ENCODE results near the gene CHD6.

DNA sequence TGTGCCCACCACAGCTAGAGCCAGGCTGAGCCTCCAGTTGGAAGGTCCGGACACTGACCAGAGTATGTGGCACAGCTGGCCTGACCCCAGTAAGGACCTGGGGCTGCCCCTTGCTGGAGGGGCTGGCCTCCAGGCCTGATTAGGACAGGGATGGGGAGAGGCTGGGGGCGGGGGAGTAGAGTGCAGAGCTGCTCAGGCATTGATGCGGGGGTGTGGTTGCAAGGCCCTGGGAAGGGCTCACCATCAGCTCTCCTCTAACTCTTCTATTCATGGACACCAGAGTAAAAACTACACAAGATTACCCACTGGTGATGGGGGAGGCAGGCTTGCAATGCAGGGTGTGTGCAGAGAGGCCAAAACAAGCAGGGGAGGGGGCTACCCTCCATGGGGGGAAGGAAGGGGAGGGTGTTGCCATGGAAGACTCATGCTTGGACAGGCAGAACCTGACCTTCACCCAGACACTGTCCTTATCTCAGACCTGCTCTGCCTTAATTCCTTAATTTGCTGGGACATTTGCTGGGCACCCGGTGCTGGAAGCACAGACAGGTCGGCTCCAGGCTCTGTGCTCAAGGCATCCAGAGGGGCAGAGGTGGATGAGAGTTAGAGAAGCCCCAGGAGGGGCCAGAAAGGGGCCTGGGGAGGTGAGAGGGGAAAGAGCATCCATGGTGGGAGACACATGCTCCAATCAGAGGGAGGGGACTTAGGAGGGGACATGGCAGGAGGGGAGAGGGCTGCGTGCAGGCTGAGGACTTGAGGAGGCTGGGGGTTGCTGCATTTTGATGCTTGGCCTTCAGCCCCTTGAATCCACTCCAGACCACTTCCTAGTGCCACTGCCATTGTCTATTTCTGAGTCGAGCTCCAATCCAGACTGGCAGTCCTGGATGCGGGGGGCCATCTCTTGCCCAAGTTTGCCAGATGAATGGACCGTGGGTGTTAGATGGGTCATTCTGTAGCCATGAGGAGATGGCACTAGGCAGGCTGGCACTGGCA lies 244.0 kb downstream of the CHD6 start:
- TF ChIP-seq ZNF565 (CRISPR knock-in tag; conservative IDR thresholded peaks at IDR 0.05; ENCODE audit: low read depth) = no peak
- TF ChIP-seq ZC3H10 (CRISPR knock-in tag; IDR thresholded peaks at IDR 0.05) = no peak
- no peak for TF ChIP-seq ARNTL (CRISPR knock-in tag; IDR thresholded peaks at IDR 0.05; ENCODE audit: borderline replicate concordance, low read depth)
- no peak for TF ChIP-seq ZNF8 (CRISPR knock-in tag; IDR thresholded peaks at IDR 0.05)
- TF ChIP-seq, protein P1, sequence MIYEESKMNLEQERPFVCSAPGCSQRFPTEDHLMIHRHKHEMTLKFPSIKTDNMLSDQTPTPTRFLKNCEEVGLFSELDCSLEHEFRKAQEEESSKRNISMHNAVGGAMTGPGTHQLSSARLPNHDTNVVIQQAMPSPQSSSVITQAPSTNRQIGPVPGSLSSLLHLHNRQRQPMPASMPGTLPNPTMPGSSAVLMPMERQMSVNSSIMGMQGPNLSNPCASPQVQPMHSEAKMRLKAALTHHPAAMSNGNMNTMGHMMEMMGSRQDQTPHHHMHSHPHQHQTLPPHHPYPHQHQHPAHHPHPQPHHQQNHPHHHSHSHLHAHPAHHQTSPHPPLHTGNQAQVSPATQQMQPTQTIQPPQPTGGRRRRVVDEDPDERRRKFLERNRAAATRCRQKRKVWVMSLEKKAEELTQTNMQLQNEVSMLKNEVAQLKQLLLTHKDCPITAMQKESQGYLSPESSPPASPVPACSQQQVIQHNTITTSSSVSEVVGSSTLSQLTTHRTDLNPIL (CRISPR knock-in tag; IDR thresholded peaks at IDR 0.05; ENCODE audit: low read depth) = no peak
- no peak for TF ChIP-seq ZNF70 (CRISPR knock-in tag; IDR thresholded peaks at IDR 0.05)
- no peak for TF ChIP-seq ZFP3 (CRISPR knock-in tag; IDR thresholded peaks at IDR 0.05)
- TF ChIP-seq, protein P2, sequence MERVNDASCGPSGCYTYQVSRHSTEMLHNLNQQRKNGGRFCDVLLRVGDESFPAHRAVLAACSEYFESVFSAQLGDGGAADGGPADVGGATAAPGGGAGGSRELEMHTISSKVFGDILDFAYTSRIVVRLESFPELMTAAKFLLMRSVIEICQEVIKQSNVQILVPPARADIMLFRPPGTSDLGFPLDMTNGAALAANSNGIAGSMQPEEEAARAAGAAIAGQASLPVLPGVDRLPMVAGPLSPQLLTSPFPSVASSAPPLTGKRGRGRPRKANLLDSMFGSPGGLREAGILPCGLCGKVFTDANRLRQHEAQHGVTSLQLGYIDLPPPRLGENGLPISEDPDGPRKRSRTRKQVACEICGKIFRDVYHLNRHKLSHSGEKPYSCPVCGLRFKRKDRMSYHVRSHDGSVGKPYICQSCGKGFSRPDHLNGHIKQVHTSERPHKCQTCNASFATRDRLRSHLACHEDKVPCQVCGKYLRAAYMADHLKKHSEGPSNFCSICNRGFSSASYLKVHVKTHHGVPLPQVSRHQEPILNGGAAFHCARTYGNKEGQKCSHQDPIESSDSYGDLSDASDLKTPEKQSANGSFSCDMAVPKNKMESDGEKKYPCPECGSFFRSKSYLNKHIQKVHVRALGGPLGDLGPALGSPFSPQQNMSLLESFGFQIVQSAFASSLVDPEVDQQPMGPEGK (CRISPR knock-in tag; IDR thresholded peaks at IDR 0.05; ENCODE audit: borderline replicate concordance) = no peak
- TF ChIP-seq RARB (CRISPR knock-in tag; IDR thresholded peaks at IDR 0.05) = no peak
- no peak for TF ChIP-seq SNAI2 (CRISPR knock-in tag; IDR thresholded peaks at IDR 0.05)
